HG02981 (cell line): ENCODE data around the gene CFAP61.
"Not testable (repeated sequence)": the region's sequence is repeated elsewhere in the genome, so short reads cannot be mapped to it uniquely, and the experiment has no call there.

Experiments
- ATAC-seq: cut with Tn5 transposase; IDR thresholded peaks from one replicate; pipeline ENCODE4 v1.9.1; 2021; ENCODE audit warnings: mild to moderate bottlenecking, moderate library complexity; ENCODE audit not compliant: unreplicated experiment

Gene CFAP61

GRCh38 chr20:20052074-20052970, at the start of gene CFAP61, which contains the start of gene CRNKL1:
Gene CFAP61 (plus strand): TSS chr20:20052532. CDS start chr20:20056654, 4,122 bp downstream.
Gene CRNKL1 (minus strand): TSS chr20:20052466. CDS start chr20:20052342, 124 bp downstream.
- ATAC-seq: peak; percentile 91

- ATAC-seq: no peak
Measured at GRCh38 chr20:20003031-20003954, 49.0 kb upstream of the CFAP61 start.

GRCh38 chr20:20003955-20004322, 48.4 kb upstream of the CFAP61 start:
- not testable (repeated sequence) for ATAC-seq

GRCh38 chr20:20005342-20005741, 47.0 kb upstream of the CFAP61 start:
- no peak for ATAC-seq

- ATAC-seq: no peak
Measured at GRCh38 chr20:20009784-20010253, 42.5 kb upstream of the CFAP61 start.

GRCh38 chr20:20010639-20011500, 41.5 kb upstream of the CFAP61 start:
- no peak for ATAC-seq

GRCh38 chr20:20012541-20012940, 39.8 kb upstream of the CFAP61 start:
- ATAC-seq: no peak

- no peak for ATAC-seq
Measured at GRCh38 chr20:20014659-20015058, 37.7 kb upstream of the CFAP61 start.

- peak; percentile 97 for ATAC-seq
Measured at GRCh38 chr20:20017001-20017843, 35.1 kb upstream of the CFAP61 start, which contains the start of gene NAA20. Gene NAA20 (plus strand): TSS chr20:20017362. CDS start chr20:20017397, 35 bp downstream.

GRCh38 chr20:20017844-20018185, 34.5 kb upstream of the CFAP61 start:
- no peak for ATAC-seq

- no peak for ATAC-seq
Measured at GRCh38 chr20:20018366-20018765, 34.0 kb upstream of the CFAP61 start.

- ATAC-seq: no peak
Measured at GRCh38 chr20:20019123-20019522, 33.2 kb upstream of the CFAP61 start.

GRCh38 chr20:20020908-20021307, 31.4 kb upstream of the CFAP61 start:
- no peak for ATAC-seq

- ATAC-seq: no peak
Measured at GRCh38 chr20:20021835-20022234, 30.5 kb upstream of the CFAP61 start.

- peak; percentile 70 for ATAC-seq
Measured at GRCh38 chr20:20022498-20022897, 29.8 kb upstream of the CFAP61 start.

GRCh38 chr20:20023395-20023794, 28.9 kb upstream of the CFAP61 start:
- no peak for ATAC-seq

- no peak for ATAC-seq
Measured at GRCh38 chr20:20024942-20025341, 27.4 kb upstream of the CFAP61 start.

GRCh38 chr20:20027284-20027683, 25.0 kb upstream of the CFAP61 start:
- ATAC-seq: no peak

- no peak for ATAC-seq
Measured at GRCh38 chr20:20031790-20032189, 20.5 kb upstream of the CFAP61 start.
